HepG2 (cell line): ENCODE measurements around the gene PROX2. TPM values are rescaled to one million over a fixed set of nuclear protein-coding genes. Genes with fewer than 3 reads are reported as not detected.

ENCODE experiments used
- ATAC-seq: fragments of 200-7000 bp; cut with Tn5 transposase; 3 replicates; pipeline ENCODE4 v1.9.1; 2020; ENCODE audit warnings: mild to moderate bottlenecking, moderate library complexity
- BruUV-seq: library from RNA; stranded (reverse); fragments of 400-500 nt; replicated peaks from 2 replicates; lab custom pipeline; 2021; lab: Mats Ljungman, UMichigan
- CTCF ChIA-PET: fragments of 300-600 bp; formaldehyde crosslinking; extraction: SDS; loops from one replicate; lab custom pipeline; 2021; ENCODE audit warnings: low total read pairs, inconsistent platforms, low intra/inter-chr PET ratio; lab: Yijun Ruan, JAX
- POLR2A ChIA-PET: fragments of 350-600 bp; sonication (Branson Sonifier 250); formaldehyde crosslinking; loops from one replicate; lab custom pipeline; 2020; ENCODE audit warnings: antibody characterized with exemption, inconsistent platforms; lab: Yijun Ruan, JAX
- DNase-seq: peaks from one replicate; pipeline ENCODE4 v3.0.0-alpha.2; 2015; ENCODE audit warnings: low spot score
- FAIRE-seq: peaks from 3 replicates; lab custom pipeline; 2011; peaks lifted over from hg19 to GRCh38; lab: Jason Lieb, UNC
- H2AFZ ChIP-seq: one replicate; pipeline ENCODE4 v1.6.1; 2011; ENCODE audit warnings: low read length, inconsistent platforms
- H3K27ac ChIP-seq: fragments of 300-600 bp; 3 replicates; pipeline ENCODE4 v1.8.0; 2011; ENCODE audit warnings: mixed run types, mild to moderate bottlenecking, mixed read lengths, low read length, inconsistent platforms; ENCODE audit not compliant: insufficient read depth; ENCODE audit errors: extremely low read length
- H3K27me3 ChIP-seq, 2 experiments: fragments of 200-600 bp in 1 of 2; 2 replicates in 1 of 2; 3 replicates in 1 of 2; pipeline versions ENCODE4 v1.6.0 to v1.8.0; 2011; ENCODE audit warnings: low read length in 2 of 2, mild to moderate bottlenecking in 2 of 2, moderate library complexity in 2 of 2, inconsistent platforms in 1 of 2; ENCODE audit not compliant: insufficient read depth in 2 of 2, control insufficient read depth in 1 of 2
- H3K36me3 ChIP-seq, 2 experiments: fragments of 200-600 bp in 1 of 2; replicated peaks in 1 of 2; 2 replicates in 1 of 2; 3 replicates in 1 of 2; pipeline versions ENCODE4 v1.5.1 to v1.8.0; 2011; ENCODE audit warnings: low read length in 2 of 2, inconsistent platforms in 1 of 2; ENCODE audit not compliant: insufficient read depth in 2 of 2, control insufficient read depth in 1 of 2
- H3K4me1 ChIP-seq: 2 replicates; pipeline ENCODE4 v1.5.1; 2012; ENCODE audit warnings: low read length, inconsistent platforms; ENCODE audit not compliant: insufficient read depth
- H3K4me2 ChIP-seq: 2 replicates; pipeline ENCODE4 v1.6.0; 2011; ENCODE audit warnings: low read depth, low read length, inconsistent platforms
- H3K4me3 ChIP-seq, 3 experiments: fragments of 200-600 bp in 1 of 3; sonication (generic), shearing (Covaris generic) in 1 of 3; replicated peaks in 1 of 3; 2 replicates each; pipeline ENCODE4 v1.5.1; 2011 to 2016; ENCODE audit warnings: low read length in 3 of 3, inconsistent platforms in 2 of 3, low read depth in 2 of 3, mild to moderate bottlenecking in 2 of 3, control low read depth in 1 of 3, mixed read lengths in 1 of 3; ENCODE audit not compliant: insufficient read depth in 1 of 3
- H3K79me2 ChIP-seq: one replicate; pipeline ENCODE4 v1.6.1; 2011; ENCODE audit warnings: low read length, inconsistent platforms; ENCODE audit not compliant: insufficient read depth
- H3K9ac ChIP-seq: 2 replicates; pipeline ENCODE4 v1.6.0; 2011; ENCODE audit warnings: mild to moderate bottlenecking, low read depth, low read length, inconsistent platforms; ENCODE audit not compliant: insufficient read depth
- H3K9me3 ChIP-seq: 2 replicates; pipeline ENCODE4 v1.5.1; 2012; ENCODE audit warnings: mild to moderate bottlenecking, low read length
- H4K20me1 ChIP-seq: 2 replicates; pipeline ENCODE4 v1.6.0; 2011; ENCODE audit warnings: inconsistent platforms, mild to moderate bottlenecking, low read length, moderate library complexity; ENCODE audit not compliant: insufficient read depth
- ATAD3A ChIP-seq: sonication (generic); formaldehyde crosslinking; IDR thresholded peaks from 2 replicates; pipeline ENCODE4 v1.4.0; 2020; ENCODE audit warnings: missing genetic modification reagents
- CHCHD3 ChIP-seq: sonication (generic); formaldehyde crosslinking; IDR thresholded peaks from 2 replicates; pipeline ENCODE4 v1.8.0; 2022; ENCODE audit warnings: mild to moderate bottlenecking, missing genetic modification reagents, moderate library complexity
- HDAC2 ChIP-seq: sonication (generic); formaldehyde crosslinking; IDR thresholded peaks from 2 replicates; pipeline ENCODE4 v1.4.0; 2020; ENCODE audit warnings: missing genetic modification reagents
- HOXD1 ChIP-seq: sonication (generic); formaldehyde crosslinking; IDR thresholded peaks from 2 replicates; pipeline ENCODE4 v1.5.0; 2020; ENCODE audit warnings: missing genetic modification reagents
- JUND ChIP-seq: sonication (generic); formaldehyde crosslinking; IDR thresholded peaks from 2 replicates; pipeline ENCODE4 v1.8.0; 2022; ENCODE audit warnings: mild to moderate bottlenecking, missing genetic modification reagents
- KLF12 ChIP-seq: sonication (generic); formaldehyde crosslinking; IDR thresholded peaks from 2 replicates; pipeline ENCODE4 v1.4.0; 2020; ENCODE audit warnings: missing genetic modification reagents, borderline replicate concordance
- PCBP1 ChIP-seq: fragments of 200-400 bp; formaldehyde crosslinking; IDR thresholded peaks from 2 replicates; pipeline ENCODE4 v1.6.1; 2017; ENCODE audit warnings: mild to moderate bottlenecking, low read depth, low read length, borderline replicate concordance
- SCMH1 ChIP-seq: sonication (generic); formaldehyde crosslinking; IDR thresholded peaks from 2 replicates; pipeline ENCODE4 v1.9.0; 2021; ENCODE audit warnings: missing genetic modification reagents, mild to moderate bottlenecking, borderline replicate concordance
- SKIL ChIP-seq: sonication (generic); formaldehyde crosslinking; IDR thresholded peaks from 2 replicates; pipeline ENCODE4 v1.8.0; 2022; ENCODE audit warnings: missing genetic modification reagents, mild to moderate bottlenecking, moderate library complexity, borderline replicate concordance
- ZMAT3 ChIP-seq: sonication (generic); formaldehyde crosslinking; conservative IDR thresholded peaks from 2 replicates; pipeline ENCODE4 v1.7.0; 2021; ENCODE audit warnings: missing genetic modification reagents
- ZNF121 ChIP-seq: sonication (generic); formaldehyde crosslinking; IDR thresholded peaks from 2 replicates; pipeline ENCODE4 v1.5.0; 2020; ENCODE audit warnings: mild to moderate bottlenecking, missing genetic modification reagents
- ZNF740 ChIP-seq: sonication (generic); formaldehyde crosslinking; IDR thresholded peaks from 2 replicates; pipeline ENCODE4 v1.4.0; 2020; ENCODE audit warnings: missing genetic modification reagents
- WGBS: methylation state at CpG from one replicate; pipeline ENCODE4 v1.1.6; 2017; ENCODE audit warnings: low lambda C conversion rate; 5-methylcytosine and 5-hydroxymethylcytosine counted together
- in situ Hi-C: cut with HindIII; loops from 2 replicates; pipeline ENCODE4 v1.10.0; 2017; ENCODE audit warnings: low pct_unique_long_range_greater_than_20kb; ENCODE audit not compliant: extremely low pct_ligation_motif_present
- intact Hi-C: fragments of 100-400 bp; cut with micrococcal nuclease; formaldehyde crosslinking; loops from one replicate; pipeline ENCODE4 v1.10.0; 2022; ENCODE audit not compliant: unreplicated experiment
- polyA plus RNA-seq, 8 experiments: library from polyadenylated mRNA; depleted of rRNA in 3 of 8; stranded (reverse) in 7 of 8; unstranded in 1 of 8; fragments of >200 nt; fragmentation: Illumina TruSeq in 4 of 8; extraction: Trizol in 4 of 8; gene quantifications; 2 replicates each; pipeline versions ENCODE4 v1.2.1 to v1.2.3, GENCODE V29; 2011 to 2016; ENCODE audit warnings: low read depth in 4 of 8, missing spikeins in 1 of 8, mixed read lengths in 1 of 8; ENCODE audit not compliant: insufficient read depth in 1 of 8
- total RNA-seq, 5 experiments: library from RNA; depleted of rRNA; stranded (reverse); fragments of >200 nt; fragmentation: Illumina TruSeq; extraction: Trizol; gene quantifications; 2 replicates each; pipeline ENCODE4 v1.2.3, GENCODE V29; 2016; ENCODE audit warnings: low read depth in 1 of 5

PROX2 gene
- total and polyA plus RNA-seq, 2 of the 13 experiments (the other 11 are each of a cell fraction or from before 2014, with no cell fraction given): not detected

GRCh38 chr14:74865156-74865555 is 10.8 kb downstream of the PROX2 start:
- H3K9me3 ChIP-seq: no peaks in the 10 kb centered on the region
- no peaks in the 10 kb centered on the region for H3K79me2 ChIP-seq
- in situ Hi-C loops: no loop called here
- ChIA-PET CTCF (interaction anchor here (1.1 kb wide), 1 partner anchor 41 kb away, joined by 4 read pairs; no protein-coding TSS in a partner anchor), POLR2A (no interaction called here)
- no peak overlapping the region for H3K4me2 ChIP-seq
- H3K4me1 ChIP-seq: peaks cover 20% of the 10 kb centered on the region
- no peak overlapping the region for H3K9ac ChIP-seq
- intact Hi-C loops: no loop called here
- FAIRE-seq: no peak
- H3K27ac ChIP-seq: no peak overlapping the region
- no peaks in the 10 kb centered on the region for H4K20me1 ChIP-seq
- no peak overlapping the region for H2AFZ ChIP-seq
- H3K27me3 ChIP-seq: peaks cover 2 to 4% of the 10 kb centered on the region in 2 experiments; a peak in 1 of 5 replicates
- no TSS peak for BruUV-seq
- WGBS: 76% methylated on average over 5 of the region's 5 CpGs
- no peak for TF ChIP-seq HOXD1 (CRISPR knock-in tag)
- no peak for TF ChIP-seq ZNF121 (CRISPR knock-in tag)
- TF ChIP-seq KLF12 (CRISPR knock-in tag): no peak
- no peak for TF ChIP-seq ZMAT3 (CRISPR knock-in tag)
- no peak for TF ChIP-seq SKIL (CRISPR knock-in tag)
- no peak for TF ChIP-seq ZNF740 (CRISPR knock-in tag)
- TF ChIP-seq HDAC2: no peak
- no peak for TF ChIP-seq CHCHD3
- no peak for TF ChIP-seq JUND
- TF ChIP-seq SCMH1: no peak
- TF ChIP-seq ATAD3A (CRISPR knock-in tag): no peak
- no peak for TF ChIP-seq PCBP1
- H3K4me3 ChIP-seq: no peak overlapping the region
- no peaks in the 10 kb centered on the region for H3K36me3 ChIP-seq
- no peak for DNase-seq
- ATAC-seq: no peak
